Adipocyte (in vitro differentiated cells): ENCODE measurements around the gene DHRS4.
"Not testable (repeated sequence)": the region's sequence is repeated elsewhere in the genome, so short reads cannot be mapped to it uniquely, and the experiment has no call there.

Experiments used
- DNase-seq: peaks from one replicate; pipeline ENCODE4 v3.0.0-alpha.2; 2015; ENCODE audit warnings: low read depth
- H3K27me3 ChIP-seq: replicated peaks from 2 replicates; pipeline ENCODE4 v1.7.0; 2013; ENCODE audit warnings: mild to moderate bottlenecking, low read length, moderate library complexity; ENCODE audit not compliant: control insufficient read depth, insufficient read depth
- H3K36me3 ChIP-seq: 2 replicates; pipeline ENCODE4 v1.7.0; 2013; ENCODE audit warnings: low read length, mild to moderate bottlenecking, moderate library complexity; ENCODE audit not compliant: control insufficient read depth, insufficient read depth, severe bottlenecking
- H3K4me1 ChIP-seq: 2 replicates; pipeline ENCODE4 v1.7.0; 2013; ENCODE audit warnings: mild to moderate bottlenecking, low read length, moderate library complexity; ENCODE audit not compliant: control insufficient read depth, insufficient read depth
- H3K4me3 ChIP-seq: 2 replicates; pipeline ENCODE4 v1.7.0; 2013; ENCODE audit warnings: mild to moderate bottlenecking, low read length, moderate library complexity
- H3K9ac ChIP-seq: 2 replicates; pipeline ENCODE4 v1.7.0; 2013; ENCODE audit warnings: mild to moderate bottlenecking, low read length, moderate library complexity
- H3K9me3 ChIP-seq: 2 replicates; pipeline ENCODE4 v1.7.0; 2013; ENCODE audit warnings: mild to moderate bottlenecking, low read length, moderate library complexity; ENCODE audit not compliant: control insufficient read depth

DHRS4 gene

GRCh38 chr14:23941669-23942068 is 11.9 kb upstream of the DHRS4 start:
- no peaks in the 10 kb centered on the region for H3K27me3 ChIP-seq
- H3K4me3 ChIP-seq = no peak overlapping the region
- DNase-seq = no peak
- H3K36me3 ChIP-seq = peaks cover 7% of the 10 kb centered on the region
- H3K9me3 ChIP-seq = no peaks in the 10 kb centered on the region
- H3K4me1 ChIP-seq = no peaks in the 10 kb centered on the region
- no peak overlapping the region for H3K9ac ChIP-seq

DNA sequence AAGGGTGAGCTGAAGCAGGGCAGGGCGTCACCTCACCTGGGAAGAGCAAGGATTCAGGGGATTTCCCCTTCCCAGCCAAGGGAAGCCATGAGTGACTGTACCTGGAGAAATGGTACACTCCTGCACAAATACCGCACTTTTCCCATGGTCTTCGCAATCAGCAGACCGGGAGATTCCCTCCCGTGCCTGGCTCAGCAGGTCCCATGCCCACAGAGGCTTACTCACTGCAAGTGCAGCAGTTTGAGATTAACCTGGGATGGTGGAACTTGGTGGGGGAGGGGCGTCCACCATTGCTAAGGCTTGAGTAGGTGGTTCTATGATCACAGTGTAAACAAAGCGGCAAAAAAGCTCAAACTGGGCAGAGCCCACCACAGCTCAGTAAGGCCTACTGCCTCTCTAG is 11.0 kb upstream of the DHRS4 start:
- H3K9ac ChIP-seq = no peak overlapping the region

DNA sequence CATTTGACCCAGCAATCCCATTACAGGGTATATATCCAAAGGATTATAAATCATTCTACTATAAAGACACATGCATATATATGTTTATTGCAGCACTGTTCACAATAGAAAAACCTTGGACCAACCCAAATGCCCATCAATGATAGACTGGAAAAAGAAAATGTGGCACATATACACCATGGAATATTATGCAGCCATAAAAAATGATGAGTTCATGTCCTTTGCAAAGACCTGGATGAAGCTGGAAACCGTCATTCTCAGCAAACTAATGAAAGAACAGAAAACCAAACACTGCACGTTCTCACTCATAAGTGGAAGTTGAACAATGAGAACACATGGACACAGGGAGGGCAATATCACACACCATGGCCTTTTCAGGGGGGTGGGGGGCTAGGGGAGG is 4.5 kb upstream of the DHRS4 start:
- not testable (repeated sequence) for DNase-seq, H3K9ac ChIP-seq, H3K4me3 ChIP-seq, H3K27me3 ChIP-seq, H3K36me3 ChIP-seq, H3K9me3 ChIP-seq
- peaks cover 25% of the 10 kb centered on the region for H3K4me1 ChIP-seq

More for the DNA sequence above, 11.0 kb upstream of the DHRS4 start:
- peaks cover 7% of the 10 kb centered on the region for H3K36me3 ChIP-seq
- DNase-seq = no peak
- H3K4me3 ChIP-seq = no peak overlapping the region
- no peaks in the 10 kb centered on the region for H3K4me1 ChIP-seq
- H3K9me3 ChIP-seq = no peaks in the 10 kb centered on the region
- no peaks in the 10 kb centered on the region for H3K27me3 ChIP-seq

DNA sequence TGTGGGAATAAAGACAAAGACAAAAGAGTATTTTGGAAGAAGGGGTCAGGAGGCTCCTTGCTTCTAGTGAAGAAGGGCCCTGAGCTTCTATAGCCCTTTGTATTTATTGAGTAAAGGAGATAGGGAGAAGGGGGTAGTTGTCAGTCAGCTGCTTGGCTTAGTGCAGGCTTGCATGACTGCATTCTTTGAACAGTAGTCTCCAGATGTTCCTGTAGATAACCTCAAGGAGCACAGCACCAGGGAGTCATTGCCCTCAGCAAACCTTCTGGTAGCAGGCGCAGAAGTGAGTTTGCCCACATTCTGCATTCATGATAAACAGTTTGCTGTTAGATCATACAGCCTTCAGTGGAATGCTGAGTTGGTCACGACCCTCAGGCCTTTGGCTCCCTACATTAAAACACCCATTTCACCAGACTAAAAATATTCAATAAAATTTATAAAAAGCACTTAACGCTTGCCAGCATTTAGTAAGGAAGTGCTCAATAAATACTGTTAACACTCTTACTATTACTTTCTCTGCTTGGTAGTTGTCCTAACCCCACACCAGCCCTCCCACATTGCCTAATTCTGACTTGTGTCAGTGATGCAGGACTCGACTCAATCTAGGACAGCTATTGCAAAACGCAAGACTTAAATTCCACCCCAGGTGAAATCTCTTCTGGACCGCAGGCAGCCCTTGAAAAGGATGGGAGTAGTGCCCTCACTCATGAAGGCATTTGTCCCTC is 3.0 kb upstream of the DHRS4 start:
- Histone ChIP-seq H3K9me3 (no peaks in the 10 kb centered on the region), H3K4me3 (no peak overlapping the region), H3K36me3 (peaks cover under 1% of the 10 kb centered on the region), H3K27me3 (no peaks in the 10 kb centered on the region), H3K9ac (no peak overlapping the region), H3K4me1 (peaks cover 30% of the 10 kb centered on the region)
- no peak for DNase-seq

DNA sequence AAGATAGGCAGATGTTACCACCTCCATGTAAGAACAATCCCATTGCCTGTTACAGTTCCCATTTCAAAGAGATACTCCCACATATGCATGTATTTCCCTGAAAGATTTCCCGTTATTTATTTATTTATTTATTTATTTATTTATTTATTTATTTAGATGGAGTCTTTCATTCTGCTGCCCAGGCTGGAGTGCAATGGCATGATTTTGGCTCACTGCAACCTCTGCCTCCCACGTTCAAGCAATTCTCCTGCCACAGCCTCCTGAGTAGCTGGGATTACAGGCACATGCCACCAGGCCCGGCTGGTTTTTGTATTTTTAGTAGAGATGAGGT is 2.5 kb upstream of the DHRS4 start:
- DNase-seq, H3K9me3 ChIP-seq, H3K9ac ChIP-seq, H3K4me3 ChIP-seq, H3K36me3 ChIP-seq, H3K27me3 ChIP-seq: not testable (repeated sequence)
- peaks cover 30% of the 10 kb centered on the region for H3K4me1 ChIP-seq

DNA sequence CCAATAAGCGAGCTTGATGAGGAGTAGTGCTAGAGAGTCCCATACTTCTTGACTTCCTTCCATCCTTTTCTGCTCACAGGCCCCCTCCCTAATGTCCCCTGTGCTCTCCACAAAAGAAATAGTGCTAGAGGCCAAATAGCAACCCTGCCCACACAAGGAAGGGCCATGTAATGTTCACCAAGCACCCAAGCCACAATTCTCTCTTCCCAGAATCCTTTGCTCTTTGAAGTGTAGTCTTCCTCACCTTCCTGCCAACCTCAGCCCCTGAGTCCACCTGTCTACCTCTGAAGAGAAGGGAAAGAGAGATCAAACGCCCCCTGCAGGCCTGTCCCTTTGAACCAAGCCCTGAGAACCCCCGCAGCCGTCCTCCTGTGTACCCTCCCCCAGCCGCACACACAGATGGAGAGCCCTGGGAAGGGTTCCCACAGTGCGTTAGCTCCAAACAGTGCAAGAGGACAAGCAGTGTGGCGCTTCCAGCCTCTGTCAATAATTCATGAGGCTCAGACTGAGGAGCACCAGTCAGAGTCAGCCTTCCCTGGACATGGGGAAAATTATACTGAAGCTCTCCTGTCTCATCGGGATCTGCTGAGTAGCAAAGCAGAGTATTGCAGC is 1.9 kb upstream of the DHRS4 start:
- H3K36me3 ChIP-seq = peaks cover 8% of the 10 kb centered on the region
- H3K27me3 ChIP-seq = no peaks in the 10 kb centered on the region
- peak overlapping the region; percentile 89 for H3K4me3 ChIP-seq
- no peaks in the 10 kb centered on the region for H3K9me3 ChIP-seq
- peaks cover 30% of the 10 kb centered on the region for H3K4me1 ChIP-seq
- peak; percentile 18 for DNase-seq
- peak overlapping the region; percentile 70 for H3K9ac ChIP-seq

- not testable (repeated sequence) for H3K36me3 ChIP-seq, H3K27me3 ChIP-seq, H3K9me3 ChIP-seq, DNase-seq
- peaks cover 30% of the 10 kb centered on the region for H3K4me1 ChIP-seq
- peak overlapping the region; percentile 98 for H3K9ac ChIP-seq
- peak overlapping the region; percentile 89 for H3K4me3 ChIP-seq
Observed at GRCh38 chr14:23953116-23953463, 480 bp upstream of the DHRS4 start.

DNA sequence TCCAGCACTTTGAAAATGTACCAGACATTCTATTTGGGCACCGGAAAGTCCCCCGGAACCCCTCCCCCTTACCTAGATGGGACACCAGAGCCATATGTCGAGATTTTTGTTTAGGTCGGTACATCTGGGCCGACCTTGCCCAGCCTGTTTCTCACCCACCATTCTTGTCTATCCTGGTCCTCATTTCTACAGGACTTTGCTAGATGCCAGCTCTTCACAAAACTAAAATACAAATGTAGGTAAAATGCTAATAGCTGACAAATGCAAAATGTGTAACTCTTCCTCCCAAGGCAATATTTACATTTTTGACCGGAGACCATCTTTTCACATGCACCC is 677 bp downstream of the DHRS4 start:
- not testable (repeated sequence) for H3K9me3 ChIP-seq, H3K27me3 ChIP-seq, H3K36me3 ChIP-seq, DNase-seq
- peaks cover 30% of the 10 kb centered on the region for H3K4me1 ChIP-seq
- H3K9ac ChIP-seq = peak overlapping the region; percentile 98
- H3K4me3 ChIP-seq = peak overlapping the region; percentile 89

- not testable (repeated sequence) for DNase-seq, H3K9me3 ChIP-seq, H3K36me3 ChIP-seq, H3K27me3 ChIP-seq
- H3K4me3 ChIP-seq = peak overlapping the region; percentile 89
- H3K9ac ChIP-seq = peak overlapping the region; percentile 98
- H3K4me1 ChIP-seq = peaks cover 30% of the 10 kb centered on the region
Observed at GRCh38 chr14:23954965-23955364, 1.4 kb downstream of the DHRS4 start.

DNA sequence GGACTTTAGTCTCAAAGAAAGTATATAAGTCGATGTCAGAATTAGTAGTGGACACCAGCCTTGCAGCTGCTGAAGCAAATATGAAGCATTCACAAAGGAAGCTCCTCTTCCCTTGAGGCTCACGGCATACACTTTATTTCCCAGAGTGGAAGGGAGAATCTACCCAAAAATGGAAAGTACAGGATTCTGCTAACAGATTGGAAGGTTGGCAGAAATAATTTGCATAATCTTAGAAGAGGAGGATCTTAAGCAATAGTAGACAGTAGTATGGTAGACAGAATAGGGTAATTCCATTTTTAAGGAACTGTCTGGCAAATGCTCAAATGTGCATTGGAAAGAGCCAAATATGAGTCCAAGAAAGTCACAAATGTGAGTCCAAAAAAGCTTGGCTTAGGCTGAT is 2.2 kb downstream of the DHRS4 start:
- H3K27me3 ChIP-seq, H3K9ac ChIP-seq, DNase-seq, H3K4me3 ChIP-seq, H3K36me3 ChIP-seq, H3K9me3 ChIP-seq: not testable (repeated sequence)
- peaks cover 24% of the 10 kb centered on the region for H3K4me1 ChIP-seq

DNA sequence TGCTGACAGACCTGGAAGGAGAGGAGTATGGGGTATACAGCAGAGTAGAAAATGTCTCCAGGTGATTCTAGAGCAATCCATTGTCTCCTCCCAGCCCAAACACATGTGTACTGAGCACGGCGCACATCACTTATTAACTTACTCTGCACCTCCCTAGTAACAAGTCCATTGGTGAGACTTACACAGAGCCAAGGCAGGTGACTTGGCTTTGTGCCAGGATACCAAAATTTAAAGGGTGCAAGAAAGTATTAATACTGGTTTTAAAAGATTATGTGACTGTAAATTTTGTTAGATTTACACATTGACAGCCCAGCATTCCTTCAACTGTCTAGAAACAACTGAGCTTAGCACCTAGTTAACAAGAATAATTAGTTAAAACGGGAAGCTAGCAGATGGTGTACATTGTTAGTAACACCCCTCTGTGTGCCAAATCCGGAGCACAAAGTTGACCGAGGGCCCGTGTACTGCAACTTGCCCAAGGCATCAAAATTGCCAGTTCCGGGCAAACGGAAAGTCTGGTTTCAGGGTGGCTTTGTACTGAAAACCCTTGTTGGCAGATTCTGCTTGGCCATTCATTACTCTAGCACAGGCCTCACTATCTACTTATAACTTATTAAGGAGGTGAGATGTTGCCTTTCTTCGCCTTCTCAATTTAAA is 4.5 kb downstream of the DHRS4 start:
- DNase-seq = not testable (repeated sequence)

More for the DNA sequence above, 4.5 kb downstream of the DHRS4 start:
- H3K4me3 ChIP-seq, H3K4me1 ChIP-seq, H3K9ac ChIP-seq, H3K36me3 ChIP-seq, H3K9me3 ChIP-seq, H3K27me3 ChIP-seq: not testable (repeated sequence)
